WTC11 (cell line): ENCODE data around the gene TUBGCP3. TPM values are rescaled to one million over a fixed set of nuclear protein-coding genes. Genes with fewer than 3 reads are reported as not detected.

Source experiments
- TEAD1 ChIP-seq: sonication (generic); formaldehyde crosslinking; IDR thresholded peaks from 2 replicates; pipeline ENCODE4 v1.8.0; 2022; ENCODE audit warnings: mild to moderate bottlenecking, missing genetic modification reagents
- ZBTB43 ChIP-seq: sonication (generic); formaldehyde crosslinking; IDR thresholded peaks from 2 replicates; pipeline ENCODE4 v1.8.1; 2023; ENCODE audit warnings: mild to moderate bottlenecking, missing genetic modification reagents
- ZNF281 ChIP-seq: sonication (generic); formaldehyde crosslinking; IDR thresholded peaks from 2 replicates; pipeline ENCODE4 v1.8.0; 2023; ENCODE audit warnings: mild to moderate bottlenecking, missing genetic modification reagents
- total RNA-seq: library from RNA; stranded (reverse); gene quantifications from 3 replicates; pipeline ENCODE4 v1.2.3, GENCODE V29; 2021

TUBGCP3 gene
- total RNA-seq, 1 experiment from 2014 or later, result 29.9 TPM

- no peak for TF ChIP-seq ZNF281 (CRISPR knock-in tag)
- TF ChIP-seq TEAD1, result no peak
- no peak for TF ChIP-seq ZBTB43 (CRISPR knock-in tag)
- TF ChIP-seq, all 79 proteins: peak for 0
Observed at GRCh38 chr13:112435973-112436372, 152.0 kb downstream of the TUBGCP3 start (continued).

Other genes with a start within 250 kb of the TUBGCP3 start
- not detected in 3 replicates for gene SPACA7, start 211.8 kb downstream of the TUBGCP3 start, total RNA-seq
- gene ATP11A, start 101.9 kb upstream of the TUBGCP3 start, total RNA-seq, result 100 to 133 TPM (median 126 TPM) in 3 replicates